Activated CD4-positive, CD25-positive, alpha-beta regulatory T cell (primary cell): Measurements from ENCODE around the gene CABLES1.
"Not testable (repeated sequence)": the region's sequence is repeated elsewhere in the genome, so short reads cannot be mapped to it uniquely, and the experiment has no call there.

ENCODE experiments used
- DNase-seq, 4 experiments: peaks; one replicate each; lab custom pipeline; 2025; lab: John Stamatoyannopoulos, UW

CABLES1 gene

GRCh38 chr18:23269068-23269467, 133.8 kb downstream of the CABLES1 start:
- not testable (repeated sequence) for DNase-seq

- DNase-seq = no peak
These were observed 134.6 kb downstream of the CABLES1 start for GRCh38 chr18:23269928-23270327.

- DNase-seq = no peak
These were observed 135.8 kb downstream of the CABLES1 start for GRCh38 chr18:23270986-23271680.

- DNase-seq = no peak
These were observed 137.4 kb downstream of the CABLES1 start for GRCh38 chr18:23272498-23273232.

GRCh38 chr18:23273443-23273966, 138.2 kb downstream of the CABLES1 start:
- no peak for DNase-seq

GRCh38 chr18:23274638-23275482, 139.6 kb downstream of the CABLES1 start:
- DNase-seq = no peak

- DNase-seq = no peak
These were observed 141.2 kb downstream of the CABLES1 start for GRCh38 chr18:23276451-23276850.

- no peak for DNase-seq
These were observed 142.1 kb downstream of the CABLES1 start for GRCh38 chr18:23277399-23277798.

GRCh38 chr18:23279931-23280330, 144.6 kb downstream of the CABLES1 start:
- DNase-seq = no peak

GRCh38 chr18:23280844-23281243, 145.6 kb downstream of the CABLES1 start:
- no peak for DNase-seq

GRCh38 chr18:23281626-23282436, 146.5 kb downstream of the CABLES1 start:
- no peak for DNase-seq

GRCh38 chr18:23282437-23282781, 147.1 kb downstream of the CABLES1 start:
- no peak for DNase-seq

GRCh38 chr18:23283916-23284430, 148.7 kb downstream of the CABLES1 start:
- DNase-seq = no peak

- DNase-seq = no peak
These were observed 149.3 kb downstream of the CABLES1 start for GRCh38 chr18:23284629-23285028.

- DNase-seq = not testable (repeated sequence)
These were observed 150.3 kb downstream of the CABLES1 start for GRCh38 chr18:23285581-23285980.

GRCh38 chr18:23291456-23292205, 156.3 kb downstream of the CABLES1 start:
- DNase-seq = no peak

- no peak for DNase-seq
These were observed 165.0 kb downstream of the CABLES1 start for GRCh38 chr18:23300231-23300805.

GRCh38 chr18:23301972-23302371, 166.7 kb downstream of the CABLES1 start:
- no peak for DNase-seq

- no peak for DNase-seq
These were observed 167.2 kb downstream of the CABLES1 start for GRCh38 chr18:23302511-23302850.

GRCh38 chr18:23302851-23303527, 167.7 kb downstream of the CABLES1 start:
- DNase-seq = no peak
